ENCODE results near the gene CTNNA3. TPM values are rescaled to one million over a fixed set of nuclear protein-coding genes. Genes with fewer than 3 reads are reported as not detected.
A peak's percentile ranks its signal among the peaks of the same experiment; 100 is the strongest.

Gene CTNNA3
- total RNA-seq, 1 experiment from 2014 or later = 0.02 TPM

- no peaks in the 10 kb centered on the region for H3K36me3 Mint-ChIP-seq (ENCODE audit: insufficient read depth, unreplicated experiment)
- peaks cover 5% of the 10 kb centered on the region for H3K4me1 Mint-ChIP-seq (ENCODE audit: insufficient read depth, unreplicated experiment)
- no peaks in the 10 kb centered on the region for H3K9me3 Mint-ChIP-seq (ENCODE audit: unreplicated experiment)
- no peaks in the 10 kb centered on the region for H3K27me3 Mint-ChIP-seq (ENCODE audit: insufficient read depth, unreplicated experiment)
- DNase-seq (ENCODE audit: unreplicated experiment) = no peak
- H3K4me3 Mint-ChIP-seq (ENCODE audit: unreplicated experiment) = no peak overlapping the region
- TF ChIP-seq CTCF (IDR thresholded peaks at IDR 0.05; ENCODE audit: unreplicated experiment) = no peak
- no TSS peak for BruUV-seq (replicated peaks)
- H3K27ac Mint-ChIP-seq (ENCODE audit: low read depth, unreplicated experiment) = peak overlapping the region; percentile 44
- POLR2A ChIA-PET = no interaction called here
- intact Hi-C loops (cut with micrococcal nuclease) = no loop called here
- CTCF ChIA-PET = no interaction called here
These were observed 1473.4 kb downstream of the CTNNA3 start for GRCh38 chr10:66222462-66223046.

GRCh38 chr10:66218981-66219587, 1476.9 kb downstream of the CTNNA3 start:
- Mint-ChIP-seq H3K9me3 (ENCODE audit: unreplicated experiment) (no peaks in the 10 kb centered on the region), H3K4me1 (ENCODE audit: insufficient read depth, unreplicated experiment) (peaks cover 5% of the 10 kb centered on the region), H3K36me3 (ENCODE audit: insufficient read depth, unreplicated experiment) (no peaks in the 10 kb centered on the region), H3K27ac (ENCODE audit: low read depth, unreplicated experiment) (peak overlapping the region; percentile 20), H3K4me3 (ENCODE audit: unreplicated experiment) (no peak overlapping the region), H3K27me3 (ENCODE audit: insufficient read depth, unreplicated experiment) (no peaks in the 10 kb centered on the region)
- ChIA-PET CTCF (interaction anchor here (0.6 to 1.2 kb wide), 2 partner anchors 675 to 1483 kb away, joined by 4 read pairs; no protein-coding TSS in a partner anchor), POLR2A (interaction anchor here (0.9 kb wide), 1 partner anchor 17 kb away, joined by 3 read pairs; no protein-coding TSS in a partner anchor)
- no TSS peak for BruUV-seq (replicated peaks)
- no peak for DNase-seq (ENCODE audit: unreplicated experiment)
- TF ChIP-seq CTCF (IDR thresholded peaks at IDR 0.05; ENCODE audit: unreplicated experiment) = no peak
- intact Hi-C loops (cut with micrococcal nuclease) = no loop called here

GRCh38 chr10:66218289-66218688, 1477.7 kb downstream of the CTNNA3 start:
- no peak for TF ChIP-seq CTCF (IDR thresholded peaks at IDR 0.05; ENCODE audit: unreplicated experiment)
- intact Hi-C loops (cut with micrococcal nuclease) = no loop called here
- Mint-ChIP-seq H3K27ac (ENCODE audit: low read depth, unreplicated experiment) (no peak overlapping the region), H3K36me3 (ENCODE audit: insufficient read depth, unreplicated experiment) (no peaks in the 10 kb centered on the region), H3K27me3 (ENCODE audit: insufficient read depth, unreplicated experiment) (no peaks in the 10 kb centered on the region), H3K4me3 (ENCODE audit: unreplicated experiment) (no peak overlapping the region), H3K4me1 (ENCODE audit: insufficient read depth, unreplicated experiment) (peaks cover 5% of the 10 kb centered on the region), H3K9me3 (ENCODE audit: unreplicated experiment) (no peaks in the 10 kb centered on the region)
- no TSS peak for BruUV-seq (replicated peaks)
- ChIA-PET CTCF (no interaction called here), POLR2A (interaction anchor here (0.9 kb wide), 1 partner anchor 16 kb away, joined by 3 read pairs; no protein-coding TSS in a partner anchor)
- DNase-seq (ENCODE audit: unreplicated experiment) = no peak

- Mint-ChIP-seq H3K27me3 (ENCODE audit: insufficient read depth, unreplicated experiment) (no peaks in the 10 kb centered on the region), H3K4me1 (ENCODE audit: insufficient read depth, unreplicated experiment) (no peaks in the 10 kb centered on the region), H3K36me3 (ENCODE audit: insufficient read depth, unreplicated experiment) (no peaks in the 10 kb centered on the region), H3K4me3 (ENCODE audit: unreplicated experiment) (no peak overlapping the region), H3K27ac (ENCODE audit: low read depth, unreplicated experiment) (no peak overlapping the region), H3K9me3 (ENCODE audit: unreplicated experiment) (no peaks in the 10 kb centered on the region)
- BruUV-seq (replicated peaks) = no TSS peak
- ChIA-PET POLR2A (no interaction called here), CTCF (interaction anchor here (0.8 to 1.0 kb wide), 2 partner anchors 293 to 338 kb away, joined by 3 read pairs; no protein-coding TSS in a partner anchor)
- TF ChIP-seq CTCF (IDR thresholded peaks at IDR 0.05; ENCODE audit: unreplicated experiment) = no peak
- intact Hi-C loops (cut with micrococcal nuclease) = no loop called here
- DNase-seq (ENCODE audit: unreplicated experiment) = no peak
These were observed 1480.1 kb downstream of the CTNNA3 start for GRCh38 chr10:66215920-66216319.
